HepG2 (cell line): Measurements from ENCODE around the gene ZBTB7A. TPM values are rescaled to one million over a fixed set of nuclear protein-coding genes. Genes with fewer than 3 reads are reported as not detected.

Source experiments
- DPF2 ChIP-seq: sonication (generic); formaldehyde crosslinking; IDR thresholded peaks from 2 replicates; pipeline ENCODE4 v1.4.0; 2020; ENCODE audit warnings: mild to moderate bottlenecking, low read depth, missing genetic modification reagents, borderline replicate concordance
- EED ChIP-seq: sonication (generic); formaldehyde crosslinking; IDR thresholded peaks from 2 replicates; pipeline ENCODE4 v1.5.0; 2020; ENCODE audit warnings: mild to moderate bottlenecking, missing genetic modification reagents
- EZH2 ChIP-seq: conservative IDR thresholded peaks from 2 replicates; pipeline ENCODE4 v1.6.1; 2012; ENCODE audit warnings: mild to moderate bottlenecking, low read depth, low read length, moderate library complexity
- HNRNPL ChIP-seq: fragments of 200-400 bp; formaldehyde crosslinking; IDR thresholded peaks from 2 replicates; pipeline ENCODE4 v1.6.1; 2017; ENCODE audit warnings: mild to moderate bottlenecking, low read depth, low read length
- KDM1A ChIP-seq: IDR thresholded peaks from 2 replicates; pipeline ENCODE4 v1.6.1; 2016; ENCODE audit warnings: missing compliant biosample characterization
- MIXL1 ChIP-seq: IDR thresholded peaks from 2 replicates; pipeline ENCODE4 v1.6.1; 2016
- NONO ChIP-seq, 2 experiments: fragments of 450-650 bp in 1 of 2; sonication (generic) in 1 of 2; formaldehyde crosslinking in 1 of 2; IDR thresholded peaks in 1 of 2; conservative IDR thresholded peaks in 1 of 2; 2 replicates each; pipeline versions ENCODE4 v1.6.1 to v1.8.0; 2017 to 2022; ENCODE audit warnings: mild to moderate bottlenecking in 1 of 2, missing genetic modification reagents in 1 of 2, moderate library complexity in 1 of 2
- PATZ1 ChIP-seq: sonication (generic); formaldehyde crosslinking; IDR thresholded peaks from 2 replicates; pipeline ENCODE4 v1.4.0; 2020; ENCODE audit warnings: missing genetic modification reagents
- PBX2 ChIP-seq: IDR thresholded peaks from 2 replicates; pipeline ENCODE4 v1.6.1; 2016; ENCODE audit warnings: control low read depth
- RBM39 ChIP-seq: fragments of 200-400 bp; formaldehyde crosslinking; IDR thresholded peaks from one replicate; pipeline ENCODE4 v1.6.1; 2018; ENCODE audit warnings: antibody characterized with exemption, mild to moderate bottlenecking, low read depth, low read length; ENCODE audit not compliant: poor library complexity, severe bottlenecking
- SMAD9 ChIP-seq: sonication (generic); formaldehyde crosslinking; IDR thresholded peaks from 2 replicates; pipeline ENCODE4 v1.5.1; 2020; ENCODE audit warnings: mild to moderate bottlenecking, missing genetic modification reagents
- TRIM22 ChIP-seq: fragments of 450-650 bp; IDR thresholded peaks from 2 replicates; pipeline ENCODE4 v1.6.1; 2017
- YEATS4 ChIP-seq: sonication (generic); formaldehyde crosslinking; IDR thresholded peaks from 2 replicates; pipeline ENCODE4 v1.4.0; 2020; ENCODE audit warnings: missing genetic modification reagents, borderline replicate concordance
- ZBTB2 ChIP-seq: sonication (generic); formaldehyde crosslinking; IDR thresholded peaks from 2 replicates; pipeline ENCODE4 v1.8.0; 2022; ENCODE audit warnings: low read depth, missing genetic modification reagents
- ZFP36L1 ChIP-seq: sonication (generic); formaldehyde crosslinking; IDR thresholded peaks from 2 replicates; pipeline ENCODE4 v1.8.0; 2022; ENCODE audit warnings: mild to moderate bottlenecking, missing genetic modification reagents, moderate library complexity
- ZFY ChIP-seq: sonication (generic); formaldehyde crosslinking; IDR thresholded peaks from 2 replicates; pipeline ENCODE4 v1.4.0; 2020; ENCODE audit warnings: missing genetic modification reagents
- ZNF24 ChIP-seq: fragments of 450-650 bp; IDR thresholded peaks from 2 replicates; pipeline ENCODE4 v1.6.1; 2017; ENCODE audit warnings: antibody characterized with exemption, mild to moderate bottlenecking
- polyA plus RNA-seq, 8 experiments: library from polyadenylated mRNA; depleted of rRNA in 3 of 8; stranded (reverse) in 7 of 8; unstranded in 1 of 8; fragments of >200 nt; fragmentation: Illumina TruSeq in 4 of 8; extraction: Trizol in 4 of 8; gene quantifications; 2 replicates each; pipeline versions ENCODE4 v1.2.1 to v1.2.3, GENCODE V29; 2011 to 2016; ENCODE audit warnings: low read depth in 4 of 8, missing spikeins in 1 of 8, mixed read lengths in 1 of 8; ENCODE audit not compliant: insufficient read depth in 1 of 8
- total RNA-seq, 5 experiments: library from RNA; depleted of rRNA; stranded (reverse); fragments of >200 nt; fragmentation: Illumina TruSeq; extraction: Trizol; gene quantifications; 2 replicates each; pipeline ENCODE4 v1.2.3, GENCODE V29; 2016; ENCODE audit warnings: low read depth in 1 of 5
- TF ChIP-seq, protein P1 (sequence below): IDR thresholded peaks from 2 replicates; pipeline ENCODE4 v1.6.1; 2016; ENCODE audit warnings: mild to moderate bottlenecking
- TF ChIP-seq, protein P2 (sequence below): sonication (generic); formaldehyde crosslinking; IDR thresholded peaks from 2 replicates; pipeline ENCODE4 v1.8.0; 2022; ENCODE audit warnings: mild to moderate bottlenecking, missing genetic modification reagents

The ZBTB7A gene
- total and polyA plus RNA-seq, 2 of the 13 experiments (the other 11 are each of a cell fraction or from before 2014, with no cell fraction given): 3.6 to 4.0 TPM

GRCh38 chr19:4064496-4065260, 2.0 kb downstream of the ZBTB7A start (continued):
- TF ChIP-seq PATZ1 (CRISPR knock-in tag) (peak; percentile 84), DPF2 (CRISPR knock-in tag) (no peak), YEATS4 (0 out of 2 replicates have a peak, but pooled peaks have one; percentile 11), HNRNPL (peak; percentile 95), MIXL1 (CRISPR knock-in tag) (no peak), EZH2 (no peak), NONO (IDR thresholded peaks at IDR 0.05) (no peak), NONO (CRISPR knock-in tag; conservative IDR thresholded peaks at IDR 0.05) (peak; percentile 23; the same call in 1 of the 2 replicates), EED (0 out of 2 replicates have a peak, but pooled peaks have one; percentile 48), ZNF24 (no peak), SMAD9 (CRISPR knock-in tag) (no peak), ZBTB2 (CRISPR knock-in tag) (no peak), TRIM22 (no peak), KDM1A (CRISPR knock-in tag) (no peak), PBX2 (no peak), RBM39 (no peak), ZFY (peak; percentile 72), ZFP36L1 (CRISPR knock-in tag) (no peak)
- TF ChIP-seq, protein P1, sequence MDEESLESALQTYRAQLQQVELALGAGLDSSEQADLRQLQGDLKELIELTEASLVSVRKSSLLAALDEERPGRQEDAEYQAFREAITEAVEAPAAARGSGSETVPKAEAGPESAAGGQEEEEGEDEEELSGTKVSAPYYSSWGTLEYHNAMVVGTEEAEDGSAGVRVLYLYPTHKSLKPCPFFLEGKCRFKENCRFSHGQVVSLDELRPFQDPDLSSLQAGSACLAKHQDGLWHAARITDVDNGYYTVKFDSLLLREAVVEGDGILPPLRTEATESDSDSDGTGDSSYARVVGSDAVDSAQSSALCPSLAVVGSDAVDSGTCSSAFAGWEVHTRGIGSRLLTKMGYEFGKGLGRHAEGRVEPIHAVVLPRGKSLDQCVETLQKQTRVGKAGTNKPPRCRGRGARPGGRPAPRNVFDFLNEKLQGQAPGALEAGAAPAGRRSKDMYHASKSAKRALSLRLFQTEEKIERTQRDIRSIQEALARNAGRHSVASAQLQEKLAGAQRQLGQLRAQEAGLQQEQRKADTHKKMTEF (CRISPR knock-in tag): 0 out of 2 replicates have a peak, but pooled peaks have one; percentile 33
- TF ChIP-seq, protein P2, sequence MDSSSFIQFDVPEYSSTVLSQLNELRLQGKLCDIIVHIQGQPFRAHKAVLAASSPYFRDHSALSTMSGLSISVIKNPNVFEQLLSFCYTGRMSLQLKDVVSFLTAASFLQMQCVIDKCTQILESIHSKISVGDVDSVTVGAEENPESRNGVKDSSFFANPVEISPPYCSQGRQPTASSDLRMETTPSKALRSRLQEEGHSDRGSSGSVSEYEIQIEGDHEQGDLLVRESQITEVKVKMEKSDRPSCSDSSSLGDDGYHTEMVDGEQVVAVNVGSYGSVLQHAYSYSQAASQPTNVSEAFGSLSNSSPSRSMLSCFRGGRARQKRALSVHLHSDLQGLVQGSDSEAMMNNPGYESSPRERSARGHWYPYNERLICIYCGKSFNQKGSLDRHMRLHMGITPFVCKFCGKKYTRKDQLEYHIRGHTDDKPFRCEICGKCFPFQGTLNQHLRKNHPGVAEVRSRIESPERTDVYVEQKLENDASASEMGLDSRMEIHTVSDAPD (CRISPR knock-in tag): no peak
